Activated naive CD4-positive, alpha-beta T cell treated with anti-CD3 and anti-CD28 coated beads for 36 hours (primary cell): ENCODE data around the gene TARBP2. TPM values are rescaled to one million over a fixed set of nuclear protein-coding genes. Genes with fewer than 3 reads are reported as not detected.
"Not testable (repeated sequence)": the region's sequence is repeated elsewhere in the genome, so short reads cannot be mapped to it uniquely, and the experiment has no call there.

Experiments
- CTCF ChIA-PET: fragments of 350-600 bp; sonication (Branson Sonifier 250); formaldehyde crosslinking; loops from one replicate; lab custom pipeline; 2021; ENCODE audit warnings: antibody characterized with exemption; lab: Charles Lee
- DNase-seq: peaks from one replicate; pipeline ENCODE4 v3.0.0-alpha.2; 2020
- H3K27ac Mint-ChIP-seq: one replicate; pipeline ENCODE4 v1.8.0; 2021; ENCODE audit warnings: mild to moderate bottlenecking, mixed read lengths
- H3K27me3 Mint-ChIP-seq: one replicate; pipeline ENCODE4 v1.8.0; 2021; ENCODE audit warnings: low read depth, mixed read lengths
- H3K36me3 Mint-ChIP-seq: one replicate; pipeline ENCODE4 v1.8.0; 2021; ENCODE audit warnings: low read depth, mixed read lengths
- H3K4me1 Mint-ChIP-seq: one replicate; pipeline ENCODE4 v1.8.0; 2021; ENCODE audit warnings: low read depth, mixed read lengths
- H3K4me3 Mint-ChIP-seq: one replicate; pipeline ENCODE4 v1.8.0; 2021; ENCODE audit warnings: mild to moderate bottlenecking, moderate library complexity, mixed read lengths
- H3K9me3 Mint-ChIP-seq: one replicate; pipeline ENCODE4 v1.8.0; 2021; ENCODE audit warnings: mixed read lengths
- intact Hi-C: fragments of 100-400 bp; cut with micrococcal nuclease; formaldehyde crosslinking; loops from one replicate; pipeline ENCODE4 v1.15.1; 2023
- total RNA-seq, 2 experiments: library from RNA; stranded (reverse); gene quantifications; one replicate each; pipeline ENCODE4 v1.2.3, GENCODE V29; 2021

TARBP2 gene
- total RNA-seq, 2 experiments from 2014 or later: 25.0 to 26.8 TPM

DNA sequence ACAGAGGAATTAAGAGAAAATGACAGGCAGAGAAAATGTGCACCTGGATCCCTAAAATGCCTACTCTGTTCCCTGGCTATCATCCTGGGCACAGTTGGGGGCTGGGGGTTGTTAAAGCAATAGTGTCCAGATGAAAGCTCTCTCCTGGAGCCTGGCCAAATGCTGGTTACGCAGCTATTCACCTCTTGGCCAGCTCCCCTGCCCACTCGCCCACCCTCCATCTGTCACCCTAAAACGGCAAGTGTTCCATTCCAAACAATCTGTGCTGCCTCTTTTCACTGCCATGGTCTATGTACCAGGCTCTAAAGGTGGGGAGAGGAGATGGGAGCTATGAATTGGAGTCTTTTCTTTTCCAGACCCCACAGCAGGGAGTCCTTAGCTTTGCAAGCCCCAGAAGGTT is 30.9 kb downstream of the TARBP2 start:
- H3K36me3 Mint-ChIP-seq: peaks cover 23% of the 10 kb centered on the region
- H3K4me1 Mint-ChIP-seq: no peaks in the 10 kb centered on the region
- DNase-seq: no peak
- H3K27me3 Mint-ChIP-seq: no peaks in the 10 kb centered on the region
- no peak overlapping the region for H3K27ac Mint-ChIP-seq
- CTCF ChIA-PET: interaction anchor here (0.6 to 1.3 kb wide), 3 partner anchors 11 to 144 kb away, joined by 3 to 4 read pairs (median 4); partner anchors contain the start of gene ATP5MC2
- no peak overlapping the region for H3K4me3 Mint-ChIP-seq
- intact Hi-C loops: no loop called here
- H3K9me3 Mint-ChIP-seq: no peaks in the 10 kb centered on the region

DNA sequence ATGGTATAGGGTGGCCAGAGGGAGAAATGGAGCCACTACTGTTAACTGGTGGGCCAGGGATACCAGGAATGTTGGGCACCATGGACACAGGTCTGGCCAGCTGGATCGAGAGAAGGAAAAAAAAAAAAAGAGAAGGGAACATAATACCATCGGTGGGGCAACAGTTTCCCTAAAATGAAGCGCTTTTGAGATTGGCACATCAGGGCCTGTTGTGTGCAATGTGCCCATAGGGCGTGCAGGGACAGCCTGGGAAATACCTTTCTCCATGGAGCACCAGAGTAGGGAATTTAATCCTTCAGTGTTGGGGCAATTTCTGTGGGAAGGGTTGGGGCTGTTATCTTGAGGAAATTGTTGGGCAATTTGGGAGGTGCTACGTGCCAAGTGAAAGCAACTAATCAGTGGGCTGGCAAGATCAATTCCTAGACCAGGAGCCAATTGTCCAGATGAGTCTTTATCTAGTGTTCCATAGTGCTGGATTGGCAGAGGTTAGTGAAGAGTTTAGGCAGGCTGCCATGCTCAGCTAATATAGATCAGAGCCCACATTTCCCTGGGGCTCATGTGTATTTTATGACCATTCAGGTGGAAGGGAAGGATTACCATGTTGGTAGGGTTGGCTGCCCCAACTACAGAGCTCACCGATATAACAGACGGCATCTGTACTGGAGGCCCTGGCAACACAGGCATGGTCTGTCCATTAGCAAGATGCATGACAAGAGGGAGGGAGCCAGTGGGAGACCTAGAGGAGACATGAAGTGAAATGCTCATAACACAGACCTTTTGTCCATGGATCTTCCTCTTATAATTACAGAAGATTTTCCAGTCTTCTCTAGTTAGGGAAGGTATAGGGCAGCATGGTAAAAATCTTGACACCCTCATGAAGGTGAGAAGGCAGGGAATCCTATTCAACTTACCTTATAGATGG is 31.7 kb downstream of the TARBP2 start:
- no peaks in the 10 kb centered on the region for H3K4me1 Mint-ChIP-seq
- H3K36me3 Mint-ChIP-seq: peaks cover 24% of the 10 kb centered on the region
- H3K27me3 Mint-ChIP-seq: no peaks in the 10 kb centered on the region
- intact Hi-C loops: no loop called here
- no peaks in the 10 kb centered on the region for H3K9me3 Mint-ChIP-seq
- H3K4me3 Mint-ChIP-seq: no peak overlapping the region
- H3K27ac Mint-ChIP-seq: no peak overlapping the region
- CTCF ChIA-PET: interaction anchor here (1.2 kb wide), 1 partner anchor 24 kb away, joined by 4 read pairs; no protein-coding TSS in a partner anchor
- no peak for DNase-seq

DNA sequence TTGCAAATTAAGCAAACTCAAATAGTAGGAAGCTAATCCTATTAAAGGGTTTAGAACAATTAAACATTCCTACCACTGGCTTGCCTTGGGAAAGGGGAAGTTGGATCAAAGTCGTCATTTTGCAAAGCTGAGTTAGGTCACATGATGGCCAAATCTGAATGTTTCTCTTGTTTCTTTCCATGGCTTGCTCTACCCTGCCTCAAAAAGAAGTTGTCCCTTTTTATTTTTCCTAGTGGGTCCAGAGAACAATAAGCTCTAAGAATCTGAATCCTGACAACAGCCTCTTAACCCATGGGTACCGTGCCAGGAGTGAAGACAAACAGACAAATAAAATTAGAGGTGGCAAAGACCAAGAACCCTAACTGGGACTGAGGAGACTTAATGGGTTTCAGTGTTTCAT is 32.4 kb downstream of the TARBP2 start:
- Mint-ChIP-seq H3K27me3 (no peaks in the 10 kb centered on the region), H3K36me3 (peaks cover 24% of the 10 kb centered on the region), H3K27ac (no peak overlapping the region), H3K9me3 (no peaks in the 10 kb centered on the region), H3K4me3 (no peak overlapping the region), H3K4me1 (no peaks in the 10 kb centered on the region)
- CTCF ChIA-PET: no interaction called here
- DNase-seq: no peak
- intact Hi-C loops: no loop called here

DNA sequence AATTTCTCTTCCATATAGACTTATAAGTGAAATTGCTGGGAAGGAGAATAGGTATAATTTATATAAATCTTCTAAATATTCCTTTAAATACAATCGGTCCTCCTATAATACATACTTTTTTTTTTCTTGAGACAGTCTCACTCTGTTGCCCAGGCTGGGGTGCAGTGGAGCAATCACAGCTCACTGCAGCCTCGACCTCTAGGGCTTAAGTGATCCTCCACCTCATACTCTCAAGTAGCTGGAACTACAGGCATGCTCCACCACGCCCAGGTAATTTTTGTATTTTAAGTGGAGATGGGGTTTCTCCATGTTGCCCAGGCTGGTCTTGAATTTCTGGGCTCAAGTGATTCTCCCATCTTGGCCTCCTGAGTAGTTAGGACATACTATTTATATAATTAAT is 35.9 kb downstream of the TARBP2 start:
- peaks cover 24% of the 10 kb centered on the region for H3K36me3 Mint-ChIP-seq
- CTCF ChIA-PET: no interaction called here
- no peaks in the 10 kb centered on the region for H3K27me3 Mint-ChIP-seq
- no peak overlapping the region for H3K4me3 Mint-ChIP-seq
- no peak for DNase-seq
- H3K9me3 Mint-ChIP-seq: no peaks in the 10 kb centered on the region
- H3K4me1 Mint-ChIP-seq: no peaks in the 10 kb centered on the region
- no peak overlapping the region for H3K27ac Mint-ChIP-seq
- intact Hi-C loops: no loop called here

DNA sequence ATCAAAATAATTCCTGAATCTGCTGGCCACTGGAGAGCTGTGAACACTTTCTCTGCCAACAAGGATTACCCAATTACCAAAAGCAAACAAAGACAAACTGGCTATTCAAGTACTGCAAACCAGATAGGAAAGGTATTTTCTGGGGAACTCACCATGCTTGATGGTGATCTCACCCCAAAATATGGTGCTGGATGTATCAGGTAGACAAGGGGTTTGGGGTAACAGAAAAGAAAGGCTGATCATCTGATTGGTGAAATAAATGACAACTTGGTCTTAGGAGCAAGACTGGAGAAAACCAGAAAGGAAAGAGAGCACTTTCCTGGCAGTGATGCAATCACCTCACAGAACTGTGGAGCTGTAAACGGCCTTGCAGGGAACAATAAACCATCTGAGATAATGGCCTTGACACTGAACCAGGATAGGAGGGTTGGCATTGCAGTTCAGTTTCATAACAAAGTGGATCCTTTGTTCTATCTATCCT is 37.2 kb downstream of the TARBP2 start:
- CTCF ChIA-PET: interaction anchor here (1.1 to 1.8 kb wide), 2 partner anchors 138 to 219 kb away, joined by 3 to 8 read pairs; partner anchors contain the start of gene ATP5MC2
- peaks cover 20% of the 10 kb centered on the region for H3K36me3 Mint-ChIP-seq
- no peaks in the 10 kb centered on the region for H3K9me3 Mint-ChIP-seq
- no peak for DNase-seq
- H3K4me3 Mint-ChIP-seq: no peak overlapping the region
- H3K4me1 Mint-ChIP-seq: no peaks in the 10 kb centered on the region
- no peaks in the 10 kb centered on the region for H3K27me3 Mint-ChIP-seq
- H3K27ac Mint-ChIP-seq: no peak overlapping the region
- intact Hi-C loops: no loop called here

DNA sequence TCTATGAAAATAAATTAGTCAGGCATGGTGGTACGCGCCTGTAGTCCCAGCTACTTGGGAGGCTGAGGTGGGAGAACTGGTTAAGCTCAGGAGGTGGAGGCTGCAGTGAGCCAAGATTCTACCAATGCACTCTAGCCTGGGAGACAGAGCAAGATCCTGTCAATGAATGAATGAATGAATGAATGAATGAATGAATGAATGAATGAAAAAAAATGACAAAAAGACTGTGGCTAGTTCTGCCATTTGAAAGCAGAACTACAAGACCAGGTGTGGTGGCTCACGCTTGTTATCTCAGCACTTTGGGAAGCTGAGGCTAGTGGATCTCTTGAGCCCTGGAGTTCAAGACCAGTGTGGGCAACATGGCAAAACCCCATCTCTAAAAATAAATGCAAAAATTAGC is 38.4 kb downstream of the TARBP2 start:
- Mint-ChIP-seq H3K27ac (no peak overlapping the region), H3K9me3 (no peaks in the 10 kb centered on the region), H3K27me3 (no peaks in the 10 kb centered on the region), H3K4me1 (peaks cover 10% of the 10 kb centered on the region), H3K36me3 (peaks cover 18% of the 10 kb centered on the region), H3K4me3 (no peak overlapping the region)
- DNase-seq: no peak
- CTCF ChIA-PET: interaction anchor here (0.6 to 1.8 kb wide), 4 partner anchors 9 to 174 kb away, joined by 3 to 8 read pairs (median 5); partner anchors contain the start of gene ATP5MC2
- intact Hi-C loops: no loop called here

DNA sequence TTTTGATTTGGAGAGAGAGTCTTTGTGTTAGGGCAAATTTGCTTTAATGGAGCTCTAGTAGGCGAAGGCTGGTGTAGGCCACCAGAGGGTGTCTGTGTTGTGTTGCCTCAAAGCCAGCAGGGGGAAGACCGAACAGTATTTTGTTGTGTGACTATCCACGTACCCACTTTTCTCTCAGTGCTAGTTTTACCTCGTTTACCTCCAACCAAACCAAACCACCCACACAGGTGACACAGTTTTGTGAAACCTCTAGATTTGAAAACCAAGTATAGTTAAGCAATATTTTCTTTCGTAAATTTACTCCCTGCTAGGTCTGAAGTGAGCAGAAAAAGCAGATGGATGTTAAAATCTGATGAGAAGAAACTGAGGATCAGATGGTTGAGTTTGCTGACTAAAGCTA is 42.5 kb downstream of the TARBP2 start:
- Mint-ChIP-seq H3K27me3 (no peaks in the 10 kb centered on the region), H3K4me1 (peaks cover 13% of the 10 kb centered on the region), H3K9me3 (no peaks in the 10 kb centered on the region), H3K36me3 (peaks cover 9% of the 10 kb centered on the region), H3K27ac (peak overlapping the region; percentile 26), H3K4me3 (no peak overlapping the region)
- DNase-seq: peak; percentile 77
- intact Hi-C loops: loop anchor here (1.0 to 5.0 kb wide), 3 partner anchors 44 to 203 kb away; partner anchors contain the start of gene ATP5MC2
- CTCF ChIA-PET: interaction anchor here (0.6 to 4.2 kb wide), 35 partner anchors 9 to 459 kb away, joined by 3 to 92 read pairs (median 4); partner anchors contain the start of genes ATF7 and ATP5MC2

DNA sequence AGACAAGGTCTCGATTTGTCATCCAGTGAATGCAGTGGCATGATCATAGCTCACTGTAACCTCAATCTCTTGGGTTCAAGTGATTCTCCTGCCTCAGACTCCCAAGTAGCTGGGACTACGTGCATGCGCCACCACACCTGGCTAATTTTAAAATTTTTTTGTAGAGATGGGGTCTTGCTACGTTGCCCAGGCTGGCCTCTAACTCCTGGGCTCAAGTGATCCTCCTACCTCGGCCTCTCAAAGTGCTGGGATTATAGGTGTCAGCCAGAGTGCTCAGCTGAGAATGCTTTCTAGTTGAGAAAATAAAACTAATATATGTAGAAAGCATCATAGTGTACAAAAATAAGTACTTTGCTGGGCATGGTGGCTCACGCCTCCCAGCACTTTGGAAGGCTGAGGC is 47.3 kb downstream of the TARBP2 start:
- intact Hi-C loops, DNase-seq, H3K4me3 Mint-ChIP-seq, H3K9me3 Mint-ChIP-seq, H3K27me3 Mint-ChIP-seq, H3K27ac Mint-ChIP-seq, H3K36me3 Mint-ChIP-seq: not testable (repeated sequence)
- CTCF ChIA-PET: interaction anchor here (1.1 kb wide), 3 partner anchors 8 to 195 kb away, joined by 3 read pairs; no protein-coding TSS in a partner anchor
- peaks cover 21% of the 10 kb centered on the region for H3K4me1 Mint-ChIP-seq

DNA sequence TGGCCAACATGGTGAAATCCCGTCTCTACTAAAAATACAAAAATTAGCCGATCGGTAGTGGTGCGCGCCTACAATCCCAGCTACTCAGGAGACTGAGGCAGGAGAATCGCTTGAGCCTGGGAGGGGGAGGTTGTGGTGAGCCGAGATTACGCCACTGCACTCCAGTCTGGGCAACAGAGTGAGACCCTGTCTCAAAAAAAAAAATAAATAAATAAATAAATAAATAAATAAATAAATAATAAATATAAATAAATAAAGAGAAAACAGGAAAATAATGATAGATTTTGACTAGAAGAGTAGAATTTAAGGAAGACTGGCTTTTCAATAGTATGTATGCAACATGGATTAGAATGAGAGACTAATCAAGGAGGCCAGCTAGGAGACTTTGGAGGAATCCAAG is 49.0 kb downstream of the TARBP2 start:
- DNase-seq, H3K4me3 Mint-ChIP-seq, H3K27ac Mint-ChIP-seq, H3K27me3 Mint-ChIP-seq, intact Hi-C loops, H3K9me3 Mint-ChIP-seq, H3K36me3 Mint-ChIP-seq, H3K4me1 Mint-ChIP-seq, CTCF ChIA-PET: not testable (repeated sequence)

DNA sequence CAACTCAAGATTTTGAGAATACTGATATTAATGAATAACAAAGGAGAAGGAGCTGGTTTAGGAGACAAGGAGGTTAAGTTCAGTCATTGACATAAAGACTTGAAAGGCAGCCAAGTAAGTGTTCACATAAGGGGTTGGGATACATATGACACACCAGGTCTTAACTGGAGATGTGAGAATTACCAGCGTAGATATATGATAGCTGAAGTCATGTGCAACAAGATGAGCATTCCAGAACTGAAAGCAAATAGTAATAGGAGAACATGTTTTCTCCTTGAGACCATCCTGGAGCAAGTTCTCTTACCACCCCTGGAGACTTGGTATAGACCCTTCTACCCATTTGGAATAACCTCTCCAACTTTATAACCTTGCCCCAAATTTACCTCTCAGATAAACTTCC is 49.5 kb downstream of the TARBP2 start:
- CTCF ChIA-PET: no interaction called here
- intact Hi-C loops: no loop called here
- no peak for DNase-seq
- H3K36me3 Mint-ChIP-seq: peaks cover 6% of the 10 kb centered on the region
- H3K27me3 Mint-ChIP-seq: no peaks in the 10 kb centered on the region
- no peak overlapping the region for H3K4me3 Mint-ChIP-seq
- H3K27ac Mint-ChIP-seq: no peak overlapping the region
- peaks cover 8% of the 10 kb centered on the region for H3K4me1 Mint-ChIP-seq
- no peaks in the 10 kb centered on the region for H3K9me3 Mint-ChIP-seq

DNA sequence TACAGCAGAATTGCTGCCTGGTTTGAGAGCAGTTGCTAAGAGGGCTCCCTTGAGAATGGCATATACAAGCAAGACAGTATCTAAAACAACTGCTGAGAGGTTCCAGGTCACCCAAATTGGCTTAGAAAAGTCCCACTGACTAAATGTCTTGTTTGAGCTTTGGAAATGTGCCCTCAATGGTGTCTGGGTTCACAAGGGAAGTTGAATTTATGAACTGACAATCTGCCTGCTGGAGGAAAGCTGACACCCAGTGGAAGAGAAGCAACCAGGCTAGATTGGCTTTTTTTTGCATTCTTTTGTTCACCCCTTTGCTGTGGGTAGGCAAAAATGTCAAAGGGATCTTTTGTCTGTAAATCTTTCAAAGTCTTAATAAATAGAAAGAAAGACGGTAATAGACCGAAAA is 50.8 kb downstream of the TARBP2 start:
- CTCF ChIA-PET: interaction anchor here (1.0 to 1.2 kb wide), 4 partner anchors 8 to 194 kb away, joined by 3 to 4 read pairs (median 4); partner anchors contain the start of gene ATP5MC2
- Mint-ChIP-seq H3K27me3 (no peaks in the 10 kb centered on the region), H3K4me3 (no peak overlapping the region), H3K4me1 (peaks cover 8% of the 10 kb centered on the region), H3K27ac (no peak overlapping the region), H3K36me3 (peaks cover 6% of the 10 kb centered on the region), H3K9me3 (no peaks in the 10 kb centered on the region)
- intact Hi-C loops: no loop called here
- DNase-seq: no peak
